Measurements from ENCODE around the gene DENR. TPM values are rescaled to one million over a fixed set of nuclear protein-coding genes. Genes with fewer than 3 reads are reported as not detected.
A peak's percentile ranks its signal among the peaks of the same experiment; 100 is the strongest.
"Not testable (repeated sequence)": the region's sequence is repeated elsewhere in the genome, so short reads cannot be mapped to it uniquely, and the experiment has no call there.

Gene DENR, protein sequence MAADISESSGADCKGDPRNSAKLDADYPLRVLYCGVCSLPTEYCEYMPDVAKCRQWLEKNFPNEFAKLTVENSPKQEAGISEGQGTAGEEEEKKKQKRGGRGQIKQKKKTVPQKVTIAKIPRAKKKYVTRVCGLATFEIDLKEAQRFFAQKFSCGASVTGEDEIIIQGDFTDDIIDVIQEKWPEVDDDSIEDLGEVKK
- 48.0 TPM for polyA plus RNA-seq (2013, experiment 1 of 2)
- polyA plus RNA-seq (2013, experiment 2 of 2): 49.1 TPM

DNA sequence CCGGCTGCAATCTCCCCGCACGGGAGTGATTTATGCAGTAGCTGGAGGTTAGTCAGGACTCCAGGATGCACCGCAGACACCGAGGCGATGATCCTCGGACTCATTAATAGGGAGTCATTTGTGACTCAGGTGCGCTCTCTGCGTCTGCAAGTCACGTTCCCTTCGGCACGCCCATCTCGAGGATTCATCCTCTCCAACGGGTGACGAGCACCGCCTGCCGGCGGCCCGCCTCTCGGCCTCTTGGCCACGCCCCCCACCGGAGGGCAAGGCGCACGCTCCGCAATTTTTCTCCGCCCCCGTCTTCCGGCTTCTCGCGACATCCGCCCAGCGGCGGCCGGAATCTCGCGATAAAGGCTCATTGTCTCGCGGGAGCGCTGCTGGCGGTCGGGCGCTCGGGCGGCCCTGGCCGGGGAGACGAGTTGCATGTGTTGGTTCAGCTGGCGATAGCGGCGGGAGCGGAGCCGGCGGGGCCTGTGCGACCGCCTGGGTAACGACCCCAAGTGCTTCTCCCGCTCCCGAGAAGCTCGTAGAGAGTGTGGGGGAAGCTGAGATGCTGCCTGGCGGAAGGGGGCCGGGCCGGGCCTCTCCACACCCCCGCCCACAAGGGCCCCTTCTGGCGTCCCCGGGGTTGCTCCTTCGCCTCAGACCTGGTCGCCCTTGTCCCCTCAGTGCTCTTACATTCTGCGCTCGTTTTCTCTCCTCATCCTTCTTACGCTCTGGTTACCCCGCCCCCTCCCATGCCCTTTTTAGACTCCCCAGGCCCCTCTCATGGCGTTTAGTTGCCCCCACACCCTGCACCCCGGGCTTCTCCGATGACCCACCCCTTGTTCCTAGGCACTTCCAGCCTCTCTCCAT is at the start of gene DENR:
TSS of gene DENR (plus strand) at position 361 of the 855 bp plus-strand sequence. CDS start 878 bp downstream, outside the sequence.
- Histone ChIP-seq H3K18ac (ENCODE audit: low read depth in 1 of 2, low read length in 2 of 2) (peak within 1 kb of the TSS; percentile 82 to 94), H2BK12ac (ENCODE audit: low read length in 2 of 2) (peak within 1 kb of the TSS in 1 of 2 experiments; percentile 59), H3K27ac (ENCODE audit: low read length, poor library complexity, severe bottlenecking) (peak within 1 kb of the TSS; percentile 79), H3K9me3 (ENCODE audit: control insufficient read depth, low read length) (no peaks in the 10 kb centered on the region), H3K4me2 (ENCODE audit: low read length, poor library complexity, severe bottlenecking) (peak within 1 kb of the TSS; percentile 89), H3K4ac (ENCODE audit: low read depth in 1 of 2, low read length in 2 of 2) (peak within 1 kb of the TSS; percentile 10 to 96), H3K36me3 (ENCODE audit: control insufficient read depth in 1 of 2, insufficient read depth in 2 of 2, low read depth in 1 of 2, low read length in 2 of 2) (peaks cover 6 to 38% of the 10 kb centered on the region in 2 experiments), H2AFZ (ENCODE audit: low read depth, low read length) (peak within 1 kb of the TSS; percentile 87), H2BK5ac (ENCODE audit: low read depth, low read length, poor library complexity, severe bottlenecking) (peak within 1 kb of the TSS; percentile 83), H2BK15ac (ENCODE audit: low read depth, poor library complexity, severe bottlenecking) (peak within 1 kb of the TSS; percentile 61), H3K23ac (ENCODE audit: low read length in 2 of 2) (peak within 1 kb of the TSS in 1 of 2 experiments; percentile 99), H3K14ac (ENCODE audit: low read length in 2 of 2) (peak within 1 kb of the TSS in 1 of 2 experiments; percentile 82), H2BK120ac (ENCODE audit: low read depth, low read length) (peak within 1 kb of the TSS; percentile 68), H4K8ac (ENCODE audit: low read length) (peak within 1 kb of the TSS; percentile 92), H3K4me3 (ENCODE audit: insufficient read depth in 1 of 2, low read depth in 1 of 2, low read length in 2 of 2) (peak within 1 kb of the TSS; percentile 74 to 100), H3K9ac (ENCODE audit: low read length) (peak within 1 kb of the TSS; percentile 99), H2AK5ac (ENCODE audit: low read length, severe bottlenecking) (peak within 1 kb of the TSS; percentile 0), H3K79me1 (replicated peaks; ENCODE audit: low read length, poor library complexity, severe bottlenecking) (peaks cover 5% of the 10 kb centered on the region), H4K91ac (ENCODE audit: low read length) (peak within 1 kb of the TSS; percentile 70), H3K4me1 (ENCODE audit: control insufficient read depth, insufficient read depth, low read depth, low read length) (peaks cover 7% of the 10 kb centered on the region), H3K27me3 (ENCODE audit: control insufficient read depth in 1 of 2, insufficient read depth in 1 of 2, low read length in 2 of 2) (no peaks in the 10 kb centered on the region)
- peak; percentile 96 for DNase-seq
- WGBS: under 1% methylated on average over 73 of the region's 73 CpGs

DNA sequence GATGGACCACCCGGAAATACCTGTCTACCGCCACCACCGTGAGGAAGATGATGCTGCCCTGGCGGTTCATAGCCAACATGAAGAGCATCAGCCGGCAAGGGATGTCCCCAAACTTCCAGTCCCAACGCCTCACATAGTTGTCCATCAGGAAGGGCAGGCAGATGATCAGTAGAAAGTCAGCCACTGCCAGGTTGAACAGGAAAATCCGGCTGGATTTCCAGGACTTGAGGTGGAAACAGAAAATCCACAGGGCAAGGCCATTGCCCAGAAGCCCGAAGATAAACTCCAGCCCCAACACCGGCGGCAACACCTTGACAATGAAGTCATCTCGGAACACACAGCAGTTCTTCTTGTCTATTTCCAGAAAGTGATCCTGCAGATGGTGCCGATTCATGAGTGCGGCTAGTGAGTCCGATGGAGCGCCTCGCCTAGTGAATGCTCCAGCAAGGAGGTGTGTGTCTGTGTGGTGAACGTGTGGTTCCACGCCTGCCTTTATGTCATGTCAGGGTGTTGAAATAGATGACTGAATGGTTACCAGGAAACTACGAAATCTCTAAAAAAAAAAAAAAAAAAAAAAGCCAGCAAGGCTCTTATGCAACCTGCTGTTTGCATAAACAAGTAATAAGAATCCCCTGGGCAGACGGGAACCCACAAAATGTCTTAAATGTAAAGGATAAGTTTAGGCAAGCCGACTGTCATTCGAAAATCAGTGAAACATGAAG is 49.6 kb upstream of the DENR start, which contains the start of gene HCAR2:
TSS of gene HCAR2 (minus strand) at position 468 of the 722 bp plus-strand sequence. CDS start at position 394, 74 bp downstream.
- not testable (repeated sequence) for H2BK120ac ChIP-seq (ENCODE audit: low read depth, low read length); H3K9me3 ChIP-seq (ENCODE audit: control insufficient read depth, low read length); H2AK5ac ChIP-seq (ENCODE audit: low read length, severe bottlenecking); H3K27ac ChIP-seq (ENCODE audit: low read length, poor library complexity, severe bottlenecking); H3K4me1 ChIP-seq (ENCODE audit: control insufficient read depth, insufficient read depth, low read depth, low read length); H3K4me3 ChIP-seq (ENCODE audit: insufficient read depth in 1 of 2, low read depth in 1 of 2, low read length in 2 of 2); H3K9ac ChIP-seq (ENCODE audit: low read length); H3K4me2 ChIP-seq (ENCODE audit: low read length, poor library complexity, severe bottlenecking); H2BK5ac ChIP-seq (ENCODE audit: low read depth, low read length, poor library complexity, severe bottlenecking); H3K14ac ChIP-seq (ENCODE audit: low read length in 2 of 2); H3K79me1 ChIP-seq (replicated peaks; ENCODE audit: low read length, poor library complexity, severe bottlenecking); H3K36me3 ChIP-seq (ENCODE audit: control insufficient read depth in 1 of 2, insufficient read depth in 2 of 2, low read depth in 1 of 2, low read length in 2 of 2); H2AFZ ChIP-seq (ENCODE audit: low read depth, low read length); H4K8ac ChIP-seq (ENCODE audit: low read length); H3K23ac ChIP-seq (ENCODE audit: low read length in 2 of 2); H3K27me3 ChIP-seq (ENCODE audit: control insufficient read depth in 1 of 2, insufficient read depth in 1 of 2, low read length in 2 of 2)
- peak; percentile 67 for DNase-seq
- H3K18ac ChIP-seq (ENCODE audit: low read depth in 1 of 2, low read length in 2 of 2): peak within 1 kb of the TSS; percentile 43 to 59
- H3K4ac ChIP-seq (ENCODE audit: low read depth in 1 of 2, low read length in 2 of 2): peak within 1 kb of the TSS in 1 of 2 experiments; percentile 54
- 96% methylated on average over 19 of the region's 22 CpGs for WGBS
- peak within 1 kb of the TSS in 1 of 2 experiments; percentile 59 for H2BK12ac ChIP-seq (ENCODE audit: low read length in 2 of 2)
- peak within 1 kb of the TSS; percentile 23 for H2BK15ac ChIP-seq (ENCODE audit: low read depth, poor library complexity, severe bottlenecking)
- H4K91ac ChIP-seq (ENCODE audit: low read length): peak within 1 kb of the TSS; percentile 66

DNA sequence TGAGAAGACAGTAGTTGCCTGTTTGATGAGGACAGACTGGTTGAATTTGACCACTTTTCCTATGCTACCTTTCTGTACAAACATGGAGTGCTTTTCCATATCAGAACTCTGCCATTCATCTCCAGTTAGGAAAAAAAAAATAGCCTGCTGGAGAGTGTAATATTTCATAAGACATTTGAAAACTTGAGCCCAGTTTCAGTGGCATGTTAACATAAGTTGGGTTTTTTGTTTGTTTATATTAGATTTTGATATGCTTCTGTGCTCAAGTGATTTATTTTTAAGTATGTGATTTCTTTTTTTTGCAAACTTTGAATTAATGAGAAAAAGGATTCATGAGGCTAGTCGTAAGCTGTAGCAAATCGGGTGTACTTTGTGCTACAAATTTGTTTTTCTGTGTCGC is 48.8 kb upstream of the DENR start:
- not testable (repeated sequence) for H2BK12ac ChIP-seq (ENCODE audit: low read length in 2 of 2); H3K4me2 ChIP-seq (ENCODE audit: low read length, poor library complexity, severe bottlenecking); H2BK15ac ChIP-seq (ENCODE audit: low read depth, poor library complexity, severe bottlenecking); H3K4ac ChIP-seq (ENCODE audit: low read depth in 1 of 2, low read length in 2 of 2); H2AK5ac ChIP-seq (ENCODE audit: low read length, severe bottlenecking); H3K36me3 ChIP-seq (ENCODE audit: control insufficient read depth in 1 of 2, insufficient read depth in 2 of 2, low read depth in 1 of 2, low read length in 2 of 2); H3K9ac ChIP-seq (ENCODE audit: low read length); H3K27me3 ChIP-seq (ENCODE audit: control insufficient read depth in 1 of 2, insufficient read depth in 1 of 2, low read length in 2 of 2); H2AFZ ChIP-seq (ENCODE audit: low read depth, low read length); H3K14ac ChIP-seq (ENCODE audit: low read length in 2 of 2); H4K91ac ChIP-seq (ENCODE audit: low read length); H2BK5ac ChIP-seq (ENCODE audit: low read depth, low read length, poor library complexity, severe bottlenecking); H3K79me1 ChIP-seq (replicated peaks; ENCODE audit: low read length, poor library complexity, severe bottlenecking); H4K8ac ChIP-seq (ENCODE audit: low read length); DNase-seq; H3K4me3 ChIP-seq (ENCODE audit: insufficient read depth in 1 of 2, low read depth in 1 of 2, low read length in 2 of 2); H3K23ac ChIP-seq (ENCODE audit: low read length in 2 of 2); H3K4me1 ChIP-seq (ENCODE audit: control insufficient read depth, insufficient read depth, low read depth, low read length); H2BK120ac ChIP-seq (ENCODE audit: low read depth, low read length); H3K9me3 ChIP-seq (ENCODE audit: control insufficient read depth, low read length); H3K27ac ChIP-seq (ENCODE audit: low read length, poor library complexity, severe bottlenecking); H3K18ac ChIP-seq (ENCODE audit: low read depth in 1 of 2, low read length in 2 of 2)
- 100% methylated on average over 1 of the region's 3 CpGs for WGBS
